Measurements from ENCODE around the gene VSIG4.
"Not testable (repeated sequence)": the region's sequence is repeated elsewhere in the genome, so short reads cannot be mapped to it uniquely, and the experiment has no call there.

Gene VSIG4

DNA sequence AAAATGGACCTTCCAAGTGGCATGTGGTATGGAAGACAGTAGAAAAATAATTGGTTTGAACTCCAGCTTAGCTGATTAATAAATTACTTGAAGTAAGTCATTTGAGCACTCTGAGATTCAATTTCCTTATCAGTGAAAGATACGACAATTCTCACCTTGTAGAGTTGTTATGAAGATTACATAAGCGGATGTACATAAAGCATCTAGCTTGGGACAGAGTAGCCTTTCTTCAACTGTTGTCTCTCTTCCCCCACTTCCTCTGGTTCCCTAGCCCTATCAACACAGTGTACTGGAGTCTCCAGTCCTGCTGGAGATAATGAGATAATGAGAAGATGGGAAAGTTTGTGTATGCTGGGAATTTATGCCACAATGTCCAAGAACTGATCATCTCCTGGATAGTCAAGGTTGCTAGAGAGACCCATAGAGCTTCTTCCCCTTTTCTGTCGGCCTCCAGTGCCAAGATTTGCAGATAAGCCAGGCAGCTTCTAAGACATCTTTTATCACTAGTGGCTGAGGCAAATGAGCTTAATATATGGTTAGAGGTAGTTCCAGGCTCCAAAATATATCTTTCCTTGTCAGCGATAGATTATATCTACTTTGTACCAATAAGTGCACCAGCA lies 33.9 kb downstream of the VSIG4 start:
- DNase-seq = no peak

DNA sequence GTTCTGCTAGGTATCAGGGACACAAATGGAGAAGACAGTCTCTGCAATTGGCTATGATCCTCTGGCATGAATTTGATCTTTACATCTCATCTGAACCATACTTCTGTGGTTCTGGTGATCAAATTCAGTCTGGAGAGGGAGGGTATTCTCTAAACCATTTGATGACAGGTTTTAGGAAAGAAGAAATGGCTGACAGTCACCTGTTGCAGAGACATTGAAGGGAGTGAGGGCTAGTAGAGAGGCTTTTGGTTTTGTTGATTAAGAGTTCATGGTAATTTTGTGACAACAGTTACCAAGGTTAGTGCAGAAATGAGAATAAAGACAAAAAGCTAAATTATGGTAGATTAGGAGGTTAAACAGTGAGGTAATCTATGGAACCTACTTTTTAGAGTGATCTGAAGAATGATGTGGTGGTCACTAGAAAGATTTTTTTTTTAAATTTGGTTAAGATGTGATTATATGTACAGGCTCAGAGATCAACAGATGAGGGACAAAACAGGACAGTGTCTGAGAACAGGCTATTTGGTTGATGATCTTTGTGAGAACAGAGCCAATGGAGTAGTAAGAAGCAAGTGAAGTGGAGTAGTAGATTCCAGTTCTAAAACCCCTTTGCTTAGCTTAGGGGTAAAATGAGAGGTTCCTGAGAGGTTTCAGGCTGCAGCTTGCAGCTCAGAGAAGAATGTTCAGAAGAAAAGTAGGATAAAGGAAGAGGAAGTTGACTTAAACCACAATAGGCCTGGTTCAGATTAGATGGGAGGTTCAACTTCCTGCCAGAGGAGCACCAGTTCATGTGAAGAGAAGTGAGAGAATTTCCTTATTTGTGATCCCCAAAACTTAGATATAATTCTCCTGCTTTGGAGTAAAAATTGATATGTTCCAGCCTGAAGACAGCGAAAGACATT lies 34.7 kb downstream of the VSIG4 start:
- DNase-seq = no peak

DNA sequence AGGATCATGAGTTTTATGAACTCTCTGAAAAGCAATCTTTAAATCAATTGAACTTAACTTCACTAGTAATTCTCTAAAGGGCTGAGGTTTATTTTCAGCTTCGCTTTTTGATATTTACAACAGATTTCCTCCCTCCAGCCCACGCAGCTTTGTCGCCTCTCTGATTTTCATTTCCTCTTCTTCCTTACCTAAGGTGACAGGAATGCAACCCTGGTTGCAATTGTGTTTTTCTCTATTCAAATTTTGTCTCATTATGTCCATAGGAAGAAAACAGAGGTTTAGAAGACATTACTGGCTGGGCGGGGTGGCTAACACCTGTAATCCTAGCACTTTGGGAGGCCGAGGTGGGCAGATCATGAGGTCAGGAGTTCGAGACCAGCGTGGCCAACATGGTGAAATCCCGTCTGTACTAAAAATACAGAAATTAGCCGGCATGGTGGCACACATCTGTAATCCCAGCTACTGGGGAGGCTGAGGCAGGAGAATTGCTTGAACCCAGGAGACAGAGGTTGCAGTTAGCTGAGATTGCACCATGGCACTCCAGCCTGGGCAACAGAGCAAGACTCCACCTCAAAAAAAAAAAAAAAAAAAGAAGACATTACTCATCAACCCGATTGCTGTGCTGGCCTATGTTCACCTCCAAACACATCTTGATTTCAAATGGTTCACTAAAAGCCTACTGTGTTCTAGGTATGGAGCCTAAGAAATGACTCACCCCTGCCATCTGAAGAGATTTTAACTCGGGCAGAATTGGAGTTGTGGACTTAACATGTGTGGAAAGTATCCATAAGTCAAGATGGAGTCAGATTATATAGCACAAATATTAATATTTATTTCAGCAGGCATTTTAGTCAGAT lies 36.8 kb downstream of the VSIG4 start:
- no peak for DNase-seq

DNA sequence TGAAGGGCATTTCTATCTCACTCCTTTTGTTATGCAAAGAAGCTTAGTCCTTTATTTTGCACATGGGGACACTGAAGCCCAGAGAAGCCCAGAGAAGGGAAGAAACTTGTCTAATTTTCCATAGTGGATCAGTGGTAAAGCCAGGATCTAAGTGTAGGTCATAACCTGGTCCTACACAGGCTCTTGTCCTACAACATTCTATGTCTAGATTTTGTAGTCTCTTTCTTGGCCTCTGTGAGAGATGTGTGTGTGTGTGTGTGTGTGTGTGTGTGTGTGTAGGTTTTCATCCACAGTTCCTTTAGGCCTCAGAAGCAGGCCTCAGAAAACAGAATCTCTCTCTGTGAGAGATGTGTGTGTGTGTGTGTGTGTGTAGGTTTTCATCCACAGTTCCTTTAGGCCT lies 38.3 kb downstream of the VSIG4 start:
- no peak for DNase-seq

DNA sequence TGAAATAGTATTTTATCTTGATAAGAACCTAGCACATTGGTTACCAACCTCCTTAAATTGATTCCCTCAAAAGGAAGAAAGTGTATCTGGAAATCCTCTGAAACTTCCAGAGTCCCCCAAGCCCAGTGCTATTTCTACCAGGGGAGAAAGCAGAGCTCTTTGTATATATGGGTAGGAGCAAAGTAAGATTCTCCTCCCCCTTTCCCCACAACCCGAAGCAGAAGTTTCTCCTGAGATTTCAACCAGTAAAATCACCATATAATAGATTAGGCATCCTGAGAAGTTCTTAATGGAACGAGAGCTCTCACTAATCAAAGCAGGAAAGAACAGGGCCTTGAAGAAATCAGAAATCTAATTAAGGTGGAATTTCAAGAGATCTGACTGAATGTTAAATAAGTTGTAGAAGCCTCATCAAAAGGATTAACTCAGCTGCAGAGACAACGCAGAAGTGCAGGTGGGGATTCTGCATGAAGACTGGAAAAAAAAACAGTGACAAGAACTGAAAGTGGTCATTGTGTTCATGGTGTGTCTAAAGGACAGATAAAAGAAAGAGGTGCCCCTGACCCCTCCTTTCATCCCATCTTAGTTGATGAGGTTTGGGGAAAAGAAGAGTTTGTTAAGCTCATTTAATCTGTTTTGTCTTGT lies 39.1 kb downstream of the VSIG4 start:
- no peak for DNase-seq

DNA sequence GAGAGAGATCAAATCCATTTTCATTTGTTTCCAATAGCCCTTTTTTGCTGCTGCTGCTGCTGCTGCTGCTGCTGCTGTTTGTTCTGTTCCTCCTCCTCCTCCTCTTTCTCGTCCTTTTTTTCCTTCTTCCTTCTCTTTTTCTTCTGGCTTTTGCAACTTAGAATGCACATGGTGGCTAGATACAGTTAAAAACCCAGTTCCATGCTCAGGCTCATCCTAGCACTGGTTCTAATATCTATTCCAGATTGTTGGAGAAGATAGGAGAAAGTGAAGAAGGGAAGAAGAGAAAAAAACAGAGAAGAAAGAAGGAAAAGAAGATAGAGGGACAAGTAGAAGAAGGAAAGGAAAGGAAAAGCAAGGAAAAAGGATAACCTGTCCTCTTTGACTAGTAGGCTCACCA lies 39.7 kb downstream of the VSIG4 start:
- DNase-seq = no peak

DNA sequence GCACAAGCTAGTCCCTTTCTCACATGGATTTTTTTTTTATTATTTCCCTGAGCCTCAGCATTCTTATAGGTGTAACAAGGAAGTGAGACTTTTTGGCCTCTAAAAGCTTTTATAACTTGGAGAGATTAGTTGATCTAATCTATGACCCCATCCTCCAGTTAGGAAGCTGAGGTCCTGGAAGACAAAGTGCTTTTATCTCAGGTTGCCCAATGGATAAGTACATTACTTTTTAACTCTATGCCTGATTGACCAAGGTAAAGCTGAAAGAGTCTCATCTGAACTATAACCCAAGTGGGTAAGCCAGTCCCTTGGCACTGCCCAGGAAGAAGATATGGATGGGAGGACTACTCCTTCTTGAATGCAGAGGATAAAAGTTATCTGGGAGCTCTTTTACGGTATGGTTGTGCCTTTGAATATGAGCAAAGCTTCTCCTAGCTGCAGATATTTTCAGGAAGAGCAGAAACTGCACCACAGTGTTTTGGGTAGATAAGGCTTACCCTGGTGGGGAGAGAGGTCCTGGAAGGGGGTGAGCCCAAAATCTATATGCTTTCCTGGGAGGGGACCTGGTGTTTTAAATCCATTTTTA lies 40.2 kb downstream of the VSIG4 start:
- no peak for DNase-seq

DNA sequence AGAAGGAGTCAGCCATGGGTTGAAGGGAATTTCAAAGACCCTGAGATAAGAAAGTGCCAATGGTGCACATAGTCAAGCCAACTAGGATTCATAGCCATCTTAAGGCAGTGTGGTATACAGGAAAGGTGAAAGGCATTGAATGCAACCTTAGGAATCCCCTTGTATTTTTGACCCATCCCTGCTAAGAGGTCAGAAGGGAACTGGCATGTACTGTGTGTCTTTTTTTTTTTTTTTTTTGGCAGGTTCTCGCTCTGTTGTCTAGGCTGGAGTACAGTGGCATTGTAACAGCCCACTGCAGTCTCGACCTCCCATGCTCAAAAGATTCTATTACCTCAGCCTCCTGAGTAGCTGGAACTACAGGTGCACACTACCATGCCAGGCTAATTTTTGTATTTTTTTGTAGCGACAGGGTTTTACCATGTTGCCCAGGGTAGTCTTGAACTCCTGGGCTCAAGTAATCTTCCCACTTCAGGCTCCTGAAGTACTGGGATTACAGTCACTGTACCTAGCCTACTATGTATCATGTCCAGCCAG lies 40.8 kb downstream of the VSIG4 start:
- no peak for DNase-seq

DNA sequence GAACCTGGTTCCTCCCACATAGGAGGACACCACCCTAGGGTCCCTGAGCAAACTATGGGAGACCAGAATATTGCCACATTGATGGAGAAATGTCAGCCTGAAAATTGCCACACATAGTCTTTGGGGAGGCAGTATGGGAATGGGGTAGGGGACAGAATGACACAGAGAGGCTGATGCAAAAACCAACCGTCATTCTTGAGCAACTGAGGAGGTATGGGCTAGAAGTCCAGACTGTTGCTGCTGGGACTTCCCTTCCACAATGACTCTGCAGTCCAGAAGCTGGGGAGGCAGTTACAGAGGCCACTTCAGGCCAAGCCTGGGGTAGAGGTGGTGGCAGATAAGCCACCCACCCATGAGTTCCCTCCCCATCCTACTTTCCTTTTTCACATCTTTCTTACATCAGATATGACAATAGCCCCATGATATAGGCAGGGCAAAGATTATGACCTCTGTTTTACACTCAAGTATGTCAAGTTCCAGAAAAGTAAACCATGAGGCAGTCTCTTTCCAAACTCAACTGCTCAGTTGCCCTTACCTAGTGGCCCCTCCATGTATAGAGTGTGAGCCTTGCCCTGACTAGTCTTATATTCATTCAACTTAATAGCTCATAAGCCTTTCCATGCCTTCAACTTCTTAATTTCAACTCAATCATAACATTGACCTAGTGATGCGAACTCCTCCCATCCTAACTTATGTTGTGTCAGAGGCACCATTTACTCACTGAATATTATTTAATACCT lies 41.7 kb downstream of the VSIG4 start:
- DNase-seq = no peak

DNA sequence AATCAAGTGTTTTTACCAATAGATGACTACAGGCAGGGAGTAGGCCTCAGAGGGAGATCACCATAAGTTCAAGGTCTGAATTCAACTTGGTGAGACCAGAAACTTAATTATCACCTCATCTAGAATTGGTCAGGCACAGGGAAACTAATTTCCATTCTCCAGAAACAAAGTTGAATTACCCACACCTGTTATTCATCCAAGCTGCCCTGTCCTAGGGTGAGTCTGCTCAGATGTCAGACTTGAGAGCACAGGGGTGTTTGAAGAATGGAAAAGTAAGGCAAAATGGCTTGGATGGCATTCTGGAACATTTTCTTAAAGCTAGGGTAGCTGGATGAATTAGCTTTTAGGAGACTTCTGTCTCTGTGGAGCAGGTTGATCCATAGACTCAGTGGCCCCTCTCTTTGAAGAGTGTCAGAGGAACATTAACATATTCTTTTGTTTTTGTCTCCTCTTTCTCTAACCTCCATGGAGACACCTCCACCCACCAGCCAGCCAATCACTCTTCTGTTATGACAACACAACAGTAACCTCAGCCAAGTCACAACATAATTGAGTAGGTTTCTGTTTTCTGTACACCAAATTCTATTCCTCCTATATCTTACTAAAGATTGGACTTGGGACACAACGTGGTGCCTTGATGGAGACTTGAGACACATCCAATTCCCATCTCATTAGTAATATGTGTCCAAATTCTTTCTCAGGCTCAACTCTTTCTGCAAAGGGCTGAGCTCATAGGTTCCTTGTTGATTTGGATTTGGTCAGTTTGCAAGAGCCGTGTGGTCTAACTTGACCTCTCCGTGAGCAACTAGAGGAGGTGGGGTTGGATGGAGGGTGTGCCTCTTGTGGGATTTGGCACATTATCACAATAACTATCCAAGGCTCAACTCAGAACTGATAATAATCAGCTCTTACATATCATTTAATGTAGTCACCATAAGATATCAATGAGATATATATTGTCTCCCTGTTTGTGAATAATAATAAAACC lies 45.1 kb downstream of the VSIG4 start:
- no peak for DNase-seq

DNA sequence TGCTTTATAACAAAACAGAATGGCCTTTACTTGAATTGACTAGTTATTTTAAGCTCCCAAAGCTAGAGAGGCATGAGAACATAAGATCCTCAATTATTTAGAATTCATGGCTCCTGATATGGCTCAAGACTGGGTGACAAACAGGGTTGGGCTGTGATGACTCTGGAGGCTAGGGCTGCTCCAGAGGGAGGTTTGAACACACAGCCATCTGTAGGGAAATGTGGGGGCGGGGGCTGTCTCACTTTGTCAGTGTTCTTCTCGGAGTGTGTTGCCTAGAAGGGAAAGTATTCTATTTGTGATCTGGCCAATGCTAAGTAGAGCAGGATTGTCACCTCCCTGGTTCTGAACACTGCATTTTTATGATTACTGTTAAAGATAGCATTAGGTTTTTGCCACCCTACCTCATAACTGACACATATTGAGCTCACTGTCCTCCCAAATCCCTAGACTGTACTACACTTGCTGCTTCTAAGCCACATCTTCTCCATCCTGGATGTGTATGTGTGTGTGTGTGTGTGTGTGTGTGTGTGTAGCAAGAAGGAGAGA lies 45.9 kb downstream of the VSIG4 start:
- no peak for DNase-seq

DNA sequence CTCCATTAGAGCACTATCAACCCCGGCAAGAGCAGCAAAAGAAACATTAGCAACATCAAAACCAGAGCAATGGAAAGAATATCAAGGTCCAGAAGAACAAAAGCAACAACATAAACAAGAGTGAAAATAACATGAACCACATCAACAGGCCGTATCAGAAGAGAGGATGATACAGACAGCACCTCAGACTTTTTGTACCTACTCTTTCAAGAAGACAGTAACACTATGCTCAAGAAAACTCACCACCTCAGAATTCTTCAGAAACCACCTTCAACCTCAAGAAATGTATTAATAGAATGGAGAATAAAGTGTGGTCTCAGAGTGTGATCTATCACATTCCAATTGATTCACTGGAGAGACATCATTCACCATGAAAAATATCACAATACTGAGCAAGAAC lies 46.5 kb downstream of the VSIG4 start:
- no peak for DNase-seq

DNA sequence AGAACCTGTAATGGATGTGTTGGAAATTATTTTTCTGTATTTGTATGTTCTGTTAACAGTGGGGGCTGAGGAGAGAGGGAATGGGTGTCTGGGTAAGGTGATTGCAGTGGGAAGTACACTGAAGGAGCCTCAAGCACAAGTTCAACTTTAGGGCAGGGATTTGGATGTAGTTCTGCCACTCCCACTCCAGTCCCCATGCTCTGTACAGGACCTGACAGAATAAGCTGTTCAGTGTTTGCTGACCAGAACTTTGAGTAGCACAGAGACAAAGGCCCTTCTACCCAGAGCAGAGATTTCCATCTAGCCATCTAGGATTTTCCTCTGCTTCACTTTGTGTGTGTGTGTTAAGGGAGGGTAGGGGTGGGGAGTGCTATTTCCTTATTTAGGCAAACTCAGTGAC lies 49.2 kb downstream of the VSIG4 start:
- no peak for DNase-seq

DNA sequence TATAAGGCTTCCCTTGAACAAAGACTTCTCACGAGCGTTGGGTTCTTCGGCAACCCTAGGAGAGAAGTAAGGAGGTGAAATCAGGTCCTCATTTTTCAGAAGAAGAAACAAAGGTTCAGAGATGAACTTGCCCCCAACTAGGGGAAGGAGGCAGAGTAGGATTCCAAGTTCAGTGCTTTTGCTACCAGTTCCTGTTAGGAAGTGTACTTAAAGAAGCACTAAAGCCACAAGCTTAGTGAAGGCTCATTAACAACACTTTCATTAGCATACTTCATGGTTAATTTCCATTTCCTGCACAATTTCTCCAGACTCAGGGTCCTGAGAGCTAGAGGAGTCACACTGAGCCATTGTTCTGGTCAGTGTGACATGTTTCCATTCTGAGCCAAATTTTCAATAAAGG lies 52.1 kb downstream of the VSIG4 start:
- DNase-seq = no peak

DNA sequence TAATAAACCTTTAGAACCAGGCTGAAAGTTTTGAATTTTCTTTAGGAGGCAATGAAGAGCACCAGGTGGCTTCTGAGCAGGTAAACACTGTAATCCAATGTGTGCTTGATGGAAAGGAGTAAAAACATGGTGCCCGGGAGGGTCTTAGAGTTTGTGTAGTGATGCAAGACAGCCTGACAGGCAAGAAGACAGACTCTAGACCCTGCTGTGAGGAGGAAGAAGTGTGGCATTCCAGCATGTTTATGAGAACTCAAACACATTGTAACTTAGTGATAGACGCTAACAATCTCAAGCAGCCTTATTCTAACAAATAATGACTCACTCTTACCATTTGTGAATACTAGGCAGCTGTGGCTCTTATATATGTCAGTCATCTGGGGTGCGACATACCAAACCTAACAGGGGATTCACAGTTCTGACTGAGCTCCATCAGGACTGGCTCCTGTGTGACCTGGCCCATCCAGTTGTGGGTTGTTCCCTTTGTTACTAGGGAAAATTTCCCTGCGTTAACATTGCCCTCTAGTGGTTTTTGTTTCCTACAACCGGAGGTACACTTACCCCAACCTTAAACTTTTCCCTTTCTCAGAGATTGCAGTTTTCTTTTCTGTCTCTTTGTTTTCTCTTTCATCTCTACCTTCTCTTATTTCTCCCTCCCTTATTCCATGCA lies 53.8 kb downstream of the VSIG4 start:
- DNase-seq = no peak

DNA sequence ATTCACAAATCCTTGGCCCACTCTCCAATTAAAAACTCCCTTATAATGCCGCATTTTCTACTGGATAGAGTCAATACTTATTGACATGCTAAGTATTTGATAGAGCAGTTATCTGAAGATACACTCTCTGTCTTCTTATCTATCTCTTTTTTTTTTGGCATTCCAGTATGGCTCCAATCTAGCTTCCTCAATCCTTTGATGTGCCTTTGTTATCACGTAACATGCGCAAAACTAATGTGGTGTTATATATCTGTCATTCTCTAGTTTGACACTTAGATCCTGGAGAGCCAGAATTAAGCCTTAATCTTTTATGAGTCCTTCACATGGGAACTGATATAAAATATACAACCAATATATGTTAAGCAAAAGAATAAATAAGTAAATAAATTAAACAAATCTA lies 54.7 kb downstream of the VSIG4 start:
- DNase-seq = no peak

DNA sequence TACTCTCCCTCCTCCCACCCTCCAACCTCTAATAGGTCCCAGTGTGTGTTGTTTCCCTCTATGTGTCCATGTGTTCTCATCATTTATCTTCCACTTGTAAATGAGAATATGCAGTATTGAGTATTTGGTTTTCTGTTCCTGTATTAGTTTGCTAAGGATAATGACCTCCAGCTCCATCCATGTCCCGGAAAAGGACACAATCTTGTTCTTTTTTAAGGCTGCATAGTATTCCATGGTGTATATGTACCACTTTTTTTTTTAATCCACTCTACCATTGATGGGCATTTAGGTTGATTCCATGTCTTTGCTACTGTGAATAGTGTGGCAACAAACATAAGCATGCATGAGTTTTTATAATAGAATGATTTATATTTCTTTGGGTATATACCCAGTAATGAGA lies 62.7 kb downstream of the VSIG4 start:
- not testable (repeated sequence) for DNase-seq

DNA sequence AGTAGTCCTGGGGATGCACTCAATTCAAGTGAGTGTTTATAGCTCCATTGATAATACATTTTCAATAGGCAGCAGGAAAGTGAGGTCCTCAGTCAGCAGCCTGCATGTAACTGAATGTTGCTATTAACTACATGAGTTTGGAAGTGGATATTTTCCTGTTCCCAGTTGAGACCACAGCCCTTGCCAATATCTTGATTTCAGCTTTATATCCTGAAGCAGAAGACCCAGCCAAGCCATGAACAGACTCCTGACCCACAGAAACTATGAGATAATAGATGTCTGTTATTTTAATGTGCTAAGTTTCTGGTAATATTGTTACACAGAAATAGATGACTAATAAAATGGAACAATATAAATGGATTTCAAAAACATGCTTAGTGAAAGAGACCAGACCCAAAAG lies 63.7 kb downstream of the VSIG4 start:
- DNase-seq = no peak

DNA sequence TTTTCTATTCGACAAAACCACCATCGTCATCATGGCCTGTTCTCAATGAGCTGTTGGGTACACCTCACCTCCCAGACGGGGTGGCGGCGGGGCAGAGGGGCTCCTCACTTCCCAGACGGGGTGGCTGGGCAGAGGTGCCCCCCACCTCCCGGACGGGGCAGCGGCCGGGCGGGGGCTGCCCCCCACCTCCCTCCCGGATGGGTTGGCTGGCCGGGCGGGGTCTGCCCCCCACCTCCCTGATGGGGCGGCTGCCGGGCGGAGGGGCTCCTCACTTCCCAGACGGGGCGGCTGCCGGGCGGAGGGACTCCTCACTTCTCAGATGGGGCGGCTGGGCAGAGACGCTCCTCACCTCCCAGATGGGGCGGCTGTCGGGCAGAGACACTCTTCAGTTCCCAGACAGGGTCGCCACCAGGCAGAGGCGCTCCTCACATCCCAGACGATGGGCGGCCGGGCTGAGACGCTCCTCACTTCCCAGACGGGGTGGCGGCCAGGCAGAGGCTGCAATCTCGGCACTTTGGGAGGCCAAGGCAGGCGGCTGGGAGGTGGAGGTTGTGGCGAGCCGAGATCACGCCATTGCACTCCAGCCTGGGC lies 64.6 kb downstream of the VSIG4 start:
- not testable (repeated sequence) for DNase-seq
